Stimulated activated CD8-positive, alpha-beta memory T cell treated with anti-CD3 and anti-CD28 coated beads, Interleukin-15, amount 100 ng/mL, for 4 hours (primary cell): ENCODE data around the gene HES5.

ENCODE experiments used
- DNase-seq, 2 donors: peaks; one replicate each; pipeline ENCODE4 v3.0.0-alpha.2; 2020; ENCODE audit warnings: low read depth in 2 of 2

The HES5 gene

DNA sequence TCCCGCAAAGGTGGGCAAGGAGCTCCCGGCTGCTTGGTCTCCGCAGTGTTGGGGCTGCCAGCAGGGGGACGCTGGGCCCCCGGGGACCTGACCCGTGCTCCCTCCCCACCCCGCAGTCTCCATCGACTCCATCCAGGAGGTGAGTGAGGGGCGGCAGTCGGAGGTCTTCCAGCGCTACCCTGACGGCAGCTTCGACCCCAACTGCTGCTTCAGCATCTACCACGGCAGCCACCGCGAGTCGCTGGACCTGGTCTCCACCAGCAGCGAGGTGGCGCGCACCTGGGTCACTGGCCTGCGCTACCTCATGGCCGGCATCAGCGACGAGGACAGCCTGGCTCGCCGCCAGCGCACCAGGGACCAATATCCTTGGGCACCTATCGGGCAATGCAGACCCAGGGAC lies 50.4 kb downstream of the HES5 start:
- no peak for DNase-seq

DNA sequence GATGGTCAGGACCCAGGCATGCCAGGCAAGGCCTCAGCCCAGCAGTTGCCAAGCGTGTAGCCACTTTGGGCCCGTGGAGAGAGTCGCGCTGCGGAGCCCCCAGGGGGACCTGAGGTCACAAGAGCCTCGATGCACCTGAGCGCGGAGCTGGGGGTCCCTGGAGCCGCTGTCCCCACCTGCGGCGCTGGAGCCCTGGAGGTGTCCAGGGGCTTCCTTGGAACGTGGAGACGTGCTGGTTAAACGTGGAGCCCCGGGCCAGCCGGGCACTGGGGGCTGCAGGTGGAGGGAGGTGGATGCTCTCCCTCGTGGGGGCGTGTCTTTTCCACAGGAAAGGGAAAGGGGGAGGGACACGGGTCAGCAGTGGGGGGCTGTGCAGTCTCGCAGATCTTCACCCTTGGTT lies 50.9 kb downstream of the HES5 start:
- no peak for DNase-seq
